Endothelial cell of umbilical vein (primary cell): ENCODE data around the gene C3orf62.

ENCODE experiments used
- CTCF ChIP-seq, 2 donors: IDR thresholded peaks; 1 replicate in 1 of 2; 2 replicates in 1 of 2; pipeline ENCODE4 v1.5.1; 2011; ENCODE audit warnings: low read length in 2 of 2, mild to moderate bottlenecking in 2 of 2, moderate library complexity in 2 of 2, control low read depth in 1 of 2, inconsistent platforms in 1 of 2, low read depth in 1 of 2; ENCODE audit not compliant: insufficient read depth in 1 of 2; ENCODE audit errors: extremely low read depth in 1 of 2
- EZH2 ChIP-seq: IDR thresholded peaks from 2 replicates; pipeline ENCODE4 v1.6.1; 2012; ENCODE audit warnings: borderline replicate concordance, low read depth, mild to moderate bottlenecking, moderate library complexity, low read length, inconsistent platforms; ENCODE audit not compliant: severe bottlenecking
- FOS ChIP-seq: IDR thresholded peaks from 2 replicates; pipeline ENCODE4 v1.6.1; 2011; ENCODE audit warnings: mild to moderate bottlenecking, low read length, moderate library complexity, borderline replicate concordance; ENCODE audit not compliant: insufficient read depth
- MAX ChIP-seq: IDR thresholded peaks from 2 replicates; pipeline ENCODE4 v1.6.1; 2011; ENCODE audit not compliant: insufficient read depth, insufficient read length
- MYC ChIP-seq: IDR thresholded peaks from one replicate; pipeline ENCODE4 v1.6.1; 2011; ENCODE audit warnings: mild to moderate bottlenecking, low read depth, low read length
- POLR2A ChIP-seq: IDR thresholded peaks from 2 replicates; pipeline ENCODE4 v1.6.1; 2012; ENCODE audit warnings: low read depth, mild to moderate bottlenecking, control low read depth, low read length

- TF ChIP-seq POLR2A (no peak), FOS (no peak), CTCF (IDR thresholded peaks at IDR 0.05; ENCODE audit: extremely low read depth in 1 of 2, insufficient read depth in 1 of 2, low read depth in 1 of 2, low read length in 2 of 2) (no peak), EZH2 (no peak), MYC (no peak), MAX (no peak)
Measured at GRCh38 chr3:49237344-49237743, 39.7 kb downstream of the C3orf62 start.
